ENCODE measurements around the gene INPP5D.

GRCh38 chr2:233107831-233108300 lies 47.7 kb downstream of the INPP5D start:
- TF ChIP-seq, protein P1, sequence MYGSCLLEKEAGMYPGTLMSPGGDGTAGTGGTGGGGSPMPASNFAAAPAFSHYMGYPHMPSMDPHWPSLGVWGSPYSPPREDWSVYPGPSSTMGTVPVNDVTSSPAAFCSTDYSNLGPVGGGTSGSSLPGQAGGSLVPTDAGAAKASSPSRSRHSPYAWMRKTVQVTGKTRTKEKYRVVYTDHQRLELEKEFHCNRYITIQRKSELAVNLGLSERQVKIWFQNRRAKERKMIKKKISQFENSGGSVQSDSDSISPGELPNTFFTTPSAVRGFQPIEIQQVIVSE (CRISPR knock-in tag; IDR thresholded peaks at IDR 0.05; ENCODE audit: borderline replicate concordance) = no peak
- no peak for TF ChIP-seq CTCF (IDR thresholded peaks at IDR 0.05)

Data from WTC11 (cell line).